ENCODE results near the gene RAB11FIP4. TPM values are rescaled to one million over a fixed set of nuclear protein-coding genes. Genes with fewer than 3 reads are reported as not detected.

Gene RAB11FIP4
- total RNA-seq, 1 experiment from 2014 or later: 15.1 TPM

DNA sequence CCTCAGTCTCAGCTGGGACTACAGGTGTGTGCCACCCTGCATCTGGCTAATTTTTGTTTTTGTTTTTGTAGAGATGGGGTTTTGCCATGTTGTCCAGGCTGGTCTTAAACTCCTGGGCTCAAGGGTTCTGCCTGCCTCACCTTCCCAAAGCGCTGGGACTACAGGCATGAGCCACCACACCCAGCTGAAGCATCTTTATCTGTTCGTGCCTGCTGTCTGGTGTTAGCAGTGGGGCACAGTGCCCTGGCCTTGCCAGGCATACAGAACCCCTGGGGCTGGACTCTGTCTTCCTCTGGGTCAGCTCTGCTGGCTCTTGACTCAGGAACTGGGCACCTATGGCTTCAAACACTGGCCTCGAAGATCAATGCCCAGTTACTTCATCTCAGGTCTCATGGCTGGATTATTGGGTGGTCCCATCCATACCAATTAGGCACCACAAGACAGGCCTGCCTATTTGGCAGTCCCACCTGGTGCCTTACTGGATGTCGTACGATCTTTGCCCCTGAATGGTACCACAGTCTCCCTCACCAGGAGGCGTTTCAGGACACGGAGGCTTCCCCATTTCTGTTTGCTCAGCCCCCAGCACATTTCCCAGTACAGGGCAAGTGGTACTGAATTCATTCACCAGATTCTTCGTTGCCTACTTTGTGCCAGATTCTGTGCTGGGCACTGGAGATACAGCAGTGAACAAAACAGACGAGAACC lies 99.3 kb downstream of the RAB11FIP4 start:
- intact Hi-C loops (cut with micrococcal nuclease): no loop called here
- Histone ChIP-seq H2AFZ (ENCODE audit: low read depth, low read length, poor library complexity, severe bottlenecking) (no peak overlapping the region), H3K4me3 (replicated peaks in 1 of 2; ENCODE audit: low read depth in 1 of 2, low read length in 2 of 2) (no peak overlapping the region), H3K36me3 (ENCODE audit: control insufficient read depth in 1 of 2, insufficient read depth in 2 of 2, low read length in 2 of 2) (no peaks in the 10 kb centered on the region), H3K9ac (ENCODE audit: low read length) (no peak overlapping the region), H3K9me3 (ENCODE audit: control insufficient read depth in 1 of 2, insufficient read depth in 1 of 2, low read depth in 1 of 2, low read length in 2 of 2) (no peaks in the 10 kb centered on the region), H3K27ac (ENCODE audit: low read depth, low read length) (no peak overlapping the region), H3K9me2 (ENCODE audit: insufficient read depth) (no peaks in the 10 kb centered on the region), H3K79me2 (ENCODE audit: insufficient read depth, low read length) (peaks cover 3% of the 10 kb centered on the region; the same call in 1 of the 2 replicates), H3K27me3 (ENCODE audit: insufficient read depth, low read length) (no peaks in the 10 kb centered on the region), H3K4me1 (ENCODE audit: control insufficient read depth in 1 of 2, insufficient read depth in 2 of 2, low read length in 2 of 2) (peaks cover 36 to 57% of the 10 kb centered on the region in 2 experiments), H3K4me2 (ENCODE audit: low read length) (no peak overlapping the region), H4K20me1 (ENCODE audit: insufficient read depth) (no peaks in the 10 kb centered on the region)
- POLR2A ChIA-PET: no interaction called here
- ATAC-seq (no peak), DNase-seq (ENCODE audit: low read depth, low spot score) (no peak)
- TF ChIP-seq EGR1 (IDR thresholded peaks at IDR 0.05; ENCODE audit: low read depth) (no peak), POLR2AphosphoS5 (IDR thresholded peaks at IDR 0.05; ENCODE audit: low read depth, low read length) (no peak), FOSL1 (IDR thresholded peaks at IDR 0.05; ENCODE audit: low read depth) (no peak), SP1 (IDR thresholded peaks at IDR 0.05; ENCODE audit: low read depth) (no peak), CEBPB (IDR thresholded peaks at IDR 0.05; ENCODE audit: low read depth) (no peak), EZH2 (IDR thresholded peaks at IDR 0.05) (no peak), EZH2phosphoT487 (IDR thresholded peaks at IDR 0.05; ENCODE audit: borderline replicate concordance) (no peak), JUND (IDR thresholded peaks at IDR 0.05) (no peak), CBX3 (IDR thresholded peaks at IDR 0.05; ENCODE audit: low read depth) (no peak), POLR2A (IDR thresholded peaks at IDR 0.05; ENCODE audit: borderline replicate concordance, extremely low read depth, insufficient read depth, insufficient read length) (no peak), ZFX (IDR thresholded peaks at IDR 0.05) (no peak), YY1 (IDR thresholded peaks at IDR 0.05; ENCODE audit: extremely low read depth, insufficient replicate concordance, low read depth, low read length) (no peak), TCF7L2 (IDR thresholded peaks at IDR 0.05; ENCODE audit: borderline replicate concordance, extremely low read depth, insufficient read depth, insufficient read length) (no peak), RAD21 (IDR thresholded peaks at IDR 0.05; ENCODE audit: low read depth) (no peak), ELF1 (IDR thresholded peaks at IDR 0.05; ENCODE audit: borderline replicate concordance, low read depth) (no peak), ZNF274 (IDR thresholded peaks at IDR 0.05; ENCODE audit: low read depth, low read length) (no peak)
- TF ChIP-seq, protein P1, sequence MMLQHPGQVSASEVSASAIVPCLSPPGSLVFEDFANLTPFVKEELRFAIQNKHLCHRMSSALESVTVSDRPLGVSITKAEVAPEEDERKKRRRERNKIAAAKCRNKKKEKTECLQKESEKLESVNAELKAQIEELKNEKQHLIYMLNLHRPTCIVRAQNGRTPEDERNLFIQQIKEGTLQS (IDR thresholded peaks at IDR 0.05): no peak
- TF ChIP-seq, protein P2, sequence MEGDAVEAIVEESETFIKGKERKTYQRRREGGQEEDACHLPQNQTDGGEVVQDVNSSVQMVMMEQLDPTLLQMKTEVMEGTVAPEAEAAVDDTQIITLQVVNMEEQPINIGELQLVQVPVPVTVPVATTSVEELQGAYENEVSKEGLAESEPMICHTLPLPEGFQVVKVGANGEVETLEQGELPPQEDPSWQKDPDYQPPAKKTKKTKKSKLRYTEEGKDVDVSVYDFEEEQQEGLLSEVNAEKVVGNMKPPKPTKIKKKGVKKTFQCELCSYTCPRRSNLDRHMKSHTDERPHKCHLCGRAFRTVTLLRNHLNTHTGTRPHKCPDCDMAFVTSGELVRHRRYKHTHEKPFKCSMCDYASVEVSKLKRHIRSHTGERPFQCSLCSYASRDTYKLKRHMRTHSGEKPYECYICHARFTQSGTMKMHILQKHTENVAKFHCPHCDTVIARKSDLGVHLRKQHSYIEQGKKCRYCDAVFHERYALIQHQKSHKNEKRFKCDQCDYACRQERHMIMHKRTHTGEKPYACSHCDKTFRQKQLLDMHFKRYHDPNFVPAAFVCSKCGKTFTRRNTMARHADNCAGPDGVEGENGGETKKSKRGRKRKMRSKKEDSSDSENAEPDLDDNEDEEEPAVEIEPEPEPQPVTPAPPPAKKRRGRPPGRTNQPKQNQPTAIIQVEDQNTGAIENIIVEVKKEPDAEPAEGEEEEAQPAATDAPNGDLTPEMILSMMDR (IDR thresholded peaks at IDR 0.05 in 2 of 3, conservative IDR thresholded peaks at IDR 0.05 in 1 of 3; ENCODE audit: borderline replicate concordance in 1 of 3, insufficient read depth in 1 of 3, low read depth in 2 of 3, low read length in 2 of 3): no peak
- TF ChIP-seq, protein P3, sequence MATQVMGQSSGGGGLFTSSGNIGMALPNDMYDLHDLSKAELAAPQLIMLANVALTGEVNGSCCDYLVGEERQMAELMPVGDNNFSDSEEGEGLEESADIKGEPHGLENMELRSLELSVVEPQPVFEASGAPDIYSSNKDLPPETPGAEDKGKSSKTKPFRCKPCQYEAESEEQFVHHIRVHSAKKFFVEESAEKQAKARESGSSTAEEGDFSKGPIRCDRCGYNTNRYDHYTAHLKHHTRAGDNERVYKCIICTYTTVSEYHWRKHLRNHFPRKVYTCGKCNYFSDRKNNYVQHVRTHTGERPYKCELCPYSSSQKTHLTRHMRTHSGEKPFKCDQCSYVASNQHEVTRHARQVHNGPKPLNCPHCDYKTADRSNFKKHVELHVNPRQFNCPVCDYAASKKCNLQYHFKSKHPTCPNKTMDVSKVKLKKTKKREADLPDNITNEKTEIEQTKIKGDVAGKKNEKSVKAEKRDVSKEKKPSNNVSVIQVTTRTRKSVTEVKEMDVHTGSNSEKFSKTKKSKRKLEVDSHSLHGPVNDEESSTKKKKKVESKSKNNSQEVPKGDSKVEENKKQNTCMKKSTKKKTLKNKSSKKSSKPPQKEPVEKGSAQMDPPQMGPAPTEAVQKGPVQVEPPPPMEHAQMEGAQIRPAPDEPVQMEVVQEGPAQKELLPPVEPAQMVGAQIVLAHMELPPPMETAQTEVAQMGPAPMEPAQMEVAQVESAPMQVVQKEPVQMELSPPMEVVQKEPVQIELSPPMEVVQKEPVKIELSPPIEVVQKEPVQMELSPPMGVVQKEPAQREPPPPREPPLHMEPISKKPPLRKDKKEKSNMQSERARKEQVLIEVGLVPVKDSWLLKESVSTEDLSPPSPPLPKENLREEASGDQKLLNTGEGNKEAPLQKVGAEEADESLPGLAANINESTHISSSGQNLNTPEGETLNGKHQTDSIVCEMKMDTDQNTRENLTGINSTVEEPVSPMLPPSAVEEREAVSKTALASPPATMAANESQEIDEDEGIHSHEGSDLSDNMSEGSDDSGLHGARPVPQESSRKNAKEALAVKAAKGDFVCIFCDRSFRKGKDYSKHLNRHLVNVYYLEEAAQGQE (IDR thresholded peaks at IDR 0.05; ENCODE audit: low read depth): no peak
- TF ChIP-seq, protein P4, sequence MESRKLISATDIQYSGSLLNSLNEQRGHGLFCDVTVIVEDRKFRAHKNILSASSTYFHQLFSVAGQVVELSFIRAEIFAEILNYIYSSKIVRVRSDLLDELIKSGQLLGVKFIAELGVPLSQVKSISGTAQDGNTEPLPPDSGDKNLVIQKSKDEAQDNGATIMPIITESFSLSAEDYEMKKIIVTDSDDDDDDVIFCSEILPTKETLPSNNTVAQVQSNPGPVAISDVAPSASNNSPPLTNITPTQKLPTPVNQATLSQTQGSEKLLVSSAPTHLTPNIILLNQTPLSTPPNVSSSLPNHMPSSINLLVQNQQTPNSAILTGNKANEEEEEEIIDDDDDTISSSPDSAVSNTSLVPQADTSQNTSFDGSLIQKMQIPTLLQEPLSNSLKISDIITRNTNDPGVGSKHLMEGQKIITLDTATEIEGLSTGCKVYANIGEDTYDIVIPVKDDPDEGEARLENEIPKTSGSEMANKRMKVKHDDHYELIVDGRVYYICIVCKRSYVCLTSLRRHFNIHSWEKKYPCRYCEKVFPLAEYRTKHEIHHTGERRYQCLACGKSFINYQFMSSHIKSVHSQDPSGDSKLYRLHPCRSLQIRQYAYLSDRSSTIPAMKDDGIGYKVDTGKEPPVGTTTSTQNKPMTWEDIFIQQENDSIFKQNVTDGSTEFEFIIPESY (IDR thresholded peaks at IDR 0.05; ENCODE audit: extremely low read depth, insufficient replicate concordance, low read length): no peak
- CTCF ChIA-PET: no interaction called here
- no TSS peak for BruUV-seq (replicated peaks)
- RAD21 ChIA-PET (ENCODE audit: low non-redundant PET in 1 of 2, low total read pairs in 2 of 2, uncharacterized antibody in 2 of 2, unreplicated experiment in 2 of 2): no interaction called here

Data from HCT116 (cell line).